ACHN (cell line): ENCODE measurements around the gene RHOU.

Experiments used
- DNase-seq: peaks from one replicate; pipeline ENCODE4 v3.0.0-alpha.2; 2015
- in situ Hi-C: cut with HindIII; loops from 2 replicates; pipeline ENCODE4 v1.10.0; 2017; ENCODE audit warnings: low sequenced_read_pairs, low pct_ligation_motif_present, low pct_unique_long_range_greater_than_20kb

RHOU gene

DNA sequence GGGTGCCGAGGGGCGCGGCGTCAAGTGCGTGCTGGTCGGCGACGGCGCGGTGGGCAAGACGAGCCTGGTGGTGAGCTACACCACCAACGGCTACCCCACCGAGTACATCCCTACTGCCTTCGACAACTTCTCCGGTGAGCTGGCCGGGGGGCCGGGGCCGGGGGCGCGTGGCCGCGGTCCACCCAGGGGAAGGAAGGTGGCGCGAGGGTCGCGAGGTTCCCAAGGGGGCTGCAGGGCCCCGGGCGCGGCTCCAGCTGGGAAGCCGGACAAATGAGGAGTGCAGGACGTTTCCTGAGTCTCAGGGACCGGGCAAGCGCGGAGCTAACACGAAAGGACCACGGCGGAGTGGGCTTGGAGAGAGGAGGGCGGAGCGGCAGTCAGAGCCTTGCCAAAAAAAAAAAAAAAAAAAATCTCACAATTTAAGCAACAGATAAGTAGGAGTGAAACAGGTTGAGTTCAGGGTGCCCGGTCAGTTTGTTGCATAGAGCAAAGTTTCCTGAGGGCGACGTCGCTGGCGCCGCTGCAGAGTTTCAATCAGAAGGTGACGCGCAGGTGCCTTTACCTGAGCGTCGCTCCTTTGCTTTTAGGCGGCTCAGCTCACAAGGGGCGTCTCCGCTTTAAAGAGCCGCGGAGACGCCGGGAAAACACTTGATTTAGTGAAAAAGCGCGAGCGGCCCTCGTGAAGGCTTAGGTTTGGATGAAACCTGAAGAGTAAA is 750 bp downstream of the RHOU start:
- DNase-seq = peak; percentile 8

DNA sequence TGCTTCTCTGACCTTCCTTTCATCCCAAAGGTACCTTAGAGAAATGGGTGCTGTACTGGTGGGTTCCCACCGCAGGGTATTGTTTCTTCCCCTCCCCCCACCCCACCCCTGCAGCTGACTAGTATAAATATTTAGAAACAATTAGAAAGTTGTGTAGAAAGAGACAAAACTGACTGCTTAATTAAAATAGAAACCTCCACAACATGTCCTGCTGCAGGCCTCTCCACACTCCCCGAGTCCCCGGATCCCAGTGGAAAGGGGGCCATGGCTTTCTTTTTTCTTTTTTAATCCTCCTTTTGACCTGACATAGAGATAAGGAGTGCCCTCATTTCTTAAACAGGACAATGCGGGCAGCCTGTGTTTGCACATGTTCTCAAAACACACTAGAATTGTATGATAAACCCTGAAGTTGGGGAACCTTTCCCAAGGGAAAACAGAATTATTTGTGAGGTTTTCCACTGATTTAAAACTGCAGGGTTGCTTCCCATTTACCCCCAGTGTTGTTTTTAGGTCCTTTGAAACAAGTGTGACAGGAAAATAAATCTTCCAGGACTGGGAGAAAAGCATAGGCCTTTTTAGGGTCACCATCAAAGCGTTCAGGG is 1.7 kb downstream of the RHOU start:
- in situ Hi-C loops = no loop called here
- DNase-seq = no peak

More for the DNA sequence above, 750 bp downstream of the RHOU start:
- in situ Hi-C loops = no loop called here

- no peak for DNase-seq
- in situ Hi-C loops = no loop called here
Measured at GRCh38 chr1:228737601-228738041, 2.3 kb downstream of the RHOU start.

DNA sequence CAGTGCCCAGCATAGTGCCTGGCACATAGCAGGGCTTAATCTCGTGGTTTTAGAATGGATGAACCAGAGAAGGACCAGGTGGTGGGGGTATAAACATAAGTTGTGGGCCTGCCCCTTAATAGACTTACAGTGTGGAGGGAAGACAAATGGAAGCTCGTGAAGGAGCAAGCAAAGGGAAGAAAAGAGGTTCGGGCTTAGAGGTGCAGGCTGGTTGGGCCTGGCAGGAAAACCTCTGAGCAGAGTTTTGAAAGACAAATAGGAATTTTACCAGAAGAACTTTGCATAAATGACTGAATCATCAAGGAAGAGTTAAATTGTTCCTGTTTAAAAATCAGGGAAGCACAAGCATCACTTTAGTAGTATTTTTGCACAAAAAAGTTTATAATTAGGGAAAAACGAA is 4.5 kb downstream of the RHOU start:
- DNase-seq = no peak
- in situ Hi-C loops = no loop called here

DNA sequence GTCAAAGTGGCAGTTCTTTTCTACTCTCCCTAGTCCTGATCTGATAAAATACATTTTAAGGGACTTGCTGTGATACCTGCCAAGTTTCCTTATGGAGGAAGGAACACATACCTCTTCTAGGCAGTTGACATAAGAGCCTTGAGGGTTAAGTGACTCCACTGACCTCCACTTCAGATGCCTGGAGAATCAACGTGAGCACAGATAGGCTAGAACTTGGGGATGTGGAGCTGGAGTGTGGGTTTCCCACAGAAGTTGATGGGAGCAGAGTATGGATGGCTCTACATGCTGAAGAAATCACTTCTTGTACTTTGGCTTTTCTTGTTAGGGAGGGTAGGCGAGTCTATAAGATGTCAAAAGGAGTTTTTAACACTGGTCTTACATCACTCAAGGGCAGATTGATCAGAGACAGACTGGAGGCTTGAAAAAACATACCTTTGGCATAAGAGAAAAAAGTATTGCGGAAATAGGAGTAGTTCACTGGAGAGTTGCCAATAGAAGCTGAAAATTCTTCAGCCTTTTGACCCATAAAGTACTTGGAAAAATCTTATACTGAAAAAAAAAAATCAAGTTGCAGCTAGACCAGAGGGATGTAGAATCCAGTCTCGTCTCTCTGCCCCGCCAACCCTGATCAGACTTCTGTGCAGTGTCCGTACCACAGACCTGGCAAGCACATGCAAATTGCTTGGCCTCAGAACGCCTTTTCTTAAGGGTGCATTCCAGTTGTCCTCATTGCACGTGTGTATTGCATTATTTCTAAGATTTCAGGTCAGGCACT is 5.5 kb downstream of the RHOU start:
- DNase-seq = no peak
- in situ Hi-C loops = no loop called here

DNA sequence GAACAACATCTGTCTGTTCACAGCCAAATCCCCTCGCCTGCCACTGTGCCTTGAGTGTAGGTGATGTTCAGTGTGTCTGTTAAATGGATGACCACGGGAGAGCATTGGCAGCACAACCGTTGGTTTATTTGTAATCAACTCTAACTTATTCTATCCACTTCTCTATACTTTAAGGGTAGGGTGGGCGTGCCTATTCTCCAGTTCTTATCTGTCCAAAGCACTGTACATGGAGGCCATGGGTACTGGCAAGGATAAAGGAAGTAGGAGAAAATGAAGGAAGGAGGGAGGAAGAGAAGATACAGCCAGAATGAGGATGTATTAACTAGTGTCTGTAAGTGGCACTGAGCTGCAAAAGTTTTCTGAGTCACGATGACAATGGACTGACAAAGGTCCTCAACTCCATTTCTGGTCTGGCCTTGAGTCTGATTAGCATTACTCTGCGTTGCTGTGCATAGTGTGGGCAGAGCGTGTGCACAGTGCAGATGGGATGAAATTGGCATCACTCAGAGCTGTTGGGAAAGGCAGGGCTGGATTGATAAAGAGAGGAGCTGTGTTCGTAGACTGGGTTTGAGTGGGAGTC is 7.1 kb downstream of the RHOU start:
- no peak for DNase-seq
- in situ Hi-C loops = no loop called here

DNA sequence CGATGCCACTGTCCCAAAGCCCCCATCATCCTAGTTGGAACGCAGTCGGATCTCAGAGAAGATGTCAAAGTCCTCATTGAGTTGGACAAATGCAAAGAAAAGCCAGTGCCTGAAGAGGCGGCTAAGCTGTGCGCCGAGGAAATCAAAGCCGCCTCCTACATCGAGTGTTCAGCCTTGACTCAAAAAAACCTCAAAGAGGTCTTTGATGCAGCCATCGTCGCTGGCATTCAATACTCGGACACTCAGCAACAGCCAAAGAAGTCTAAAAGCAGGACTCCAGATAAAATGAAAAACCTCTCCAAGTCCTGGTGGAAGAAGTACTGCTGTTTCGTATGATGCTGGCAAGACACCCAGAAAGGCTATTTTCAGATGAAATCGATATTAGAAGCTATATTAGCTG is 8.1 kb downstream of the RHOU start:
- in situ Hi-C loops = no loop called here

GRCh38 chr1:228744356-228744755 is 9.1 kb downstream of the RHOU start:
- DNase-seq = no peak
- in situ Hi-C loops = no loop called here

More for the DNA sequence above, 8.1 kb downstream of the RHOU start:
- DNase-seq = no peak

GRCh38 chr1:228744918-228745317 is 9.6 kb downstream of the RHOU start:
- in situ Hi-C loops = no loop called here
- DNase-seq = no peak

GRCh38 chr1:228745497-228745896 is 10.2 kb downstream of the RHOU start:
- in situ Hi-C loops = no loop called here
- no peak for DNase-seq

DNA sequence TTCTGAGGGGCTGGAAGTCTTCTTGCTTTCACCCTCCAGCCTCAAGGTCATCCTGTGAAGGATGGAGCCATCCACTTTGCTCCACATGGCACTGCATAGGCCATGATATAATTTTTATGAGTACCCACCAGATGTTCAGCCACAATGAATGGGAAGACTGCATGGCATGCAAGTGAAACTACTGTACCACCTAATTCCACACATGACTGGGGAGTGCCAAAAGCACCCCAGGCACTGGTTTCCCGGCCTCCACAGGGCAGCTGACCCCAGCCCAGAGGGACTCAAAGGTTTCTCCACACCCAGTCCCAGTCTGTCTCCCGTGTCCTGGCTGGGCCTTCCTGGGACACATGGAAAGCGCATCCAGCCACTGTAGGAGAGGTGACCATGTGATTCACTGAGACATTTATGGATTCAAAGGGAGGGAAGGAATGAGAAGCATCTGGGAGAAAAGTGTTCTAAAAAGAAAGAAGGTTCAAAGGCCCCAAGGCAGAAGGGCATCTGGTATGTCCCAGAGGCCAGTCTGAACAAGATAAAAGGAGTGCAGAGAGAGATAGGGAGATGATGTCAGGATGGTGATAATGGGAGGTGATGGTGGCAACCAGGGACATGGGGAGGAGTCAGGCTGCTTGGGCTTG is 12.1 kb downstream of the RHOU start:
- DNase-seq = no peak
- in situ Hi-C loops = no loop called here

DNA sequence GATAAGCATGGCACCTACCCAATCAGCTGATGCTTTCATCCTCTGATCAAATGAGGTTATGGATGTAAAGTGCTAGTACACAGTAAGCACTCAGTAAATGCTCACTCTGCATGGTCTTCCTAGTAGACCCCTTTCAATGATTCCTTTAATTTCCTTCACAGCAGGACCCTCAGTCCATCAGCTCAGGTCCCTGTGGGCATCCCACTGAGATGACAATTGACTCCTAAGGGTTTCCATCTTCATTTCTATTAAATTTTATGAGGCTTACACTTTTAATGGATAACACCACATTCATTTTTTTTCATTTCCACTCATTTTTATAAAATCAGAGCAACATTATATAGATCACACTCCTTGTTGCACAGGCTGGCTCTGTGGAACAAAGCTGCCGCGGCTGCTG is 12.8 kb downstream of the RHOU start:
- in situ Hi-C loops = no loop called here
- DNase-seq = no peak

- no peak for DNase-seq
- in situ Hi-C loops = no loop called here
Measured at GRCh38 chr1:228748431-228748830, 13.2 kb downstream of the RHOU start.

DNA sequence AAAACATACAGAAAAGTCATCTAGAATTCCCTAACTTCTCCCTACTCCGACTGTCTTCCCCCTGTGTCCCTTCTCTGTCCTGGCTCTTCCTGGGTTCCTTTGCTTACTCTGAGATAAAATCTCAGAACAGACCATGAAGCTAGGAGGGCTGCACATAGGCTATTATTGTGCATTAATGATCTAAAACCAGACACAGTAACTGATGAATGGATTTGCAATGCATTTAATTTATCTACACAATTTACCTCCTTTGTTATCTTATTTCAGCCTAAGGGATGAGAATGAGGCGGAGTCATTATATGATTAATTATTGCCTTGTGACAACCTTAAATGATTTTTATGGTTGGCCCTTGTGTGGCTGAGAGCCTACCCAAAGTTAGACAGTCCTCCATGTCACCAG is 14.5 kb downstream of the RHOU start:
- in situ Hi-C loops = no loop called here
- DNase-seq = no peak

GRCh38 chr1:228750915-228751314 is 15.6 kb downstream of the RHOU start:
- in situ Hi-C loops = no loop called here
- no peak for DNase-seq

DNA sequence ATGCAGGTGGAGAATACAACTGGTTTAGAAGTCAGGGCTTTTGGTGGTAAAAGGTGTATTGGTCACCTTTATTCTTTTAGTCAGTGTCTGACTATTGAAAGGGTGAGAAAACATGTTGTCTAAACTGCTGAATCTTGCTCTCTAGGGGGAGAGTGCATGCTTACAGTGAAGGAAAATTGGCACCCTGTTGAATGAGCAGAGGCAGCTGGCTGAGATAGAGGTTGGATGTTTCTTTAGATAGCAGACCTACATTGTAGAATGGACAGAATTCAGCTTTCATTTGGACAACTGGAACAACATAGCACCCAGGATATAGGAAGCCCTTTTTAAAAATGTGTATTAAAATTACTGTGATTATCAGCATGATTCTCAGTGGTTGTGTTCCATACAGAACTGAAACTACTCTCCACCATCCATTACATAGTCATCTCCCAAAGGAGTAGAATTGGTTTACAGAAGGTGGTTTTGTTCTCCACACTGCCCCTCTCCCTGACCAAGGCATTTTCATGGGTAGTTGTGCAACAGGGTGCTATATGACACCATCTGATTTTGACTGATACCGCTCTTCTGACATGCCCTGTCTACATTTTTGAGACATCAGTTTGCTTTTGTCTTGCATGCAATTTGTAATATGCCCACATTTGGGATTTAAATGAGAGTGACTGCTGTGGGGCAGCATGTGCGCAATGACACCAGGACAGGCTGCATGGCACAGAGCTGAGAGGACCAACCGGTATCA is 16.2 kb downstream of the RHOU start:
- DNase-seq = no peak
- in situ Hi-C loops = no loop called here

GRCh38 chr1:228752258-228752657 is 17.0 kb downstream of the RHOU start:
- no peak for DNase-seq
- in situ Hi-C loops = no loop called here

- in situ Hi-C loops = no loop called here
- no peak for DNase-seq
Measured at GRCh38 chr1:228752675-228753265, 17.5 kb downstream of the RHOU start.
